Measurements from ENCODE around the gene PCNX3.

DNA sequence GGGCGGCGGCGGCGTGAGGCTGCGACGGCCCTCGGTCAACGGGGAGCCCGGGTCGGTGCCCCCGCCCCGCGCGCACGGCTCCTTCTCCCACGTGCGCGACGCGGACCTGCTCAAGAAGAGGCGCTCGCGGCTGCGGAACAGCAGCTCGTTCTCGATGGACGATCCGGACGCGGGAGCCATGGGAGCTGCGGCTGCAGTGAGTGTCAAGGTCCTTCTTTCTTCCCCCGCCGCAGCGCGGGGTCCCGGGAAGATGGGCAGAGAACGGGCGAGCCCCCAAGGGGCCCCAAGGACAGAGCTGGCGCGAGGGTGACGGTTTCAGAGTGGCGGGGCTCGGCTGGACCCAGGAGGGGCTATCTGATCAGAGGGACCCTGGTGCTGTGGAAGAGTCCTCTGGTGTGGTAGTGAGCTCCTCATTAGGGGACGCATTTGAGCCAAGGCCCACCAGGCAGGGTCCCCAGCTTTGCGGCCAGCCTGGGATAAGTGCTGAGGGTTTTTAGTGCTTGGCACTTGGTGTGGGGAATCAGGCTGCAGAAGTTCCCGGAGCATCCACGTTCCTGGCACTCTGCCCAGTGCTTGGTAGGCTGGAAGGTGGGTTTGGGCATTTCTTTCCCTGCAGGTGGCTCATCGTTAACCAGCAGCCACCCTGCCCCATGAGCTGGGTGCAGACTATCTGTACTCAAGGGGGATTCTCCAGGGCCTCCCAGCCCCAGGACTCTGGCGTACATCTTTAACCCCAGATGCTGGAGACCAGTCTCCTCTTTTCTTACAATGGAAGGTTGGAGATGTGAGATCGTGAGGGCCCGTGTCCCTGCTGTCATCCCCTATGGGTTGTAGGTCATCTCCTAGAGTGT, 30.0 kb upstream of the PCNX3 start:
- TF ChIP-seq POLR2A (IDR thresholded peaks at IDR 0.05; ENCODE audit: low read depth, low read length) (peak; percentile 39), GATAD2B (conservative IDR thresholded peaks at IDR 0.05; ENCODE audit: low read depth) (no peak), POLR2AphosphoS5 (IDR thresholded peaks at IDR 0.05; ENCODE audit: low read length) (no peak), NBN (IDR thresholded peaks at IDR 0.05) (no peak)
- TF ChIP-seq, protein P1, sequence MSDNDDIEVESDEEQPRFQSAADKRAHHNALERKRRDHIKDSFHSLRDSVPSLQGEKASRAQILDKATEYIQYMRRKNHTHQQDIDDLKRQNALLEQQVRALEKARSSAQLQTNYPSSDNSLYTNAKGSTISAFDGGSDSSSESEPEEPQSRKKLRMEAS (IDR thresholded peaks at IDR 0.05; ENCODE audit: low read depth, low read length): no peak
- TF ChIP-seq, protein P2, sequence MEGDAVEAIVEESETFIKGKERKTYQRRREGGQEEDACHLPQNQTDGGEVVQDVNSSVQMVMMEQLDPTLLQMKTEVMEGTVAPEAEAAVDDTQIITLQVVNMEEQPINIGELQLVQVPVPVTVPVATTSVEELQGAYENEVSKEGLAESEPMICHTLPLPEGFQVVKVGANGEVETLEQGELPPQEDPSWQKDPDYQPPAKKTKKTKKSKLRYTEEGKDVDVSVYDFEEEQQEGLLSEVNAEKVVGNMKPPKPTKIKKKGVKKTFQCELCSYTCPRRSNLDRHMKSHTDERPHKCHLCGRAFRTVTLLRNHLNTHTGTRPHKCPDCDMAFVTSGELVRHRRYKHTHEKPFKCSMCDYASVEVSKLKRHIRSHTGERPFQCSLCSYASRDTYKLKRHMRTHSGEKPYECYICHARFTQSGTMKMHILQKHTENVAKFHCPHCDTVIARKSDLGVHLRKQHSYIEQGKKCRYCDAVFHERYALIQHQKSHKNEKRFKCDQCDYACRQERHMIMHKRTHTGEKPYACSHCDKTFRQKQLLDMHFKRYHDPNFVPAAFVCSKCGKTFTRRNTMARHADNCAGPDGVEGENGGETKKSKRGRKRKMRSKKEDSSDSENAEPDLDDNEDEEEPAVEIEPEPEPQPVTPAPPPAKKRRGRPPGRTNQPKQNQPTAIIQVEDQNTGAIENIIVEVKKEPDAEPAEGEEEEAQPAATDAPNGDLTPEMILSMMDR (IDR thresholded peaks at IDR 0.05 in 2 of 3, conservative IDR thresholded peaks at IDR 0.05 in 1 of 3; ENCODE audit: control insufficient read depth in 2 of 3, extremely low read depth in 1 of 3, insufficient read depth in 1 of 3, low read depth in 3 of 3, low read length in 3 of 3): no peak
- TF ChIP-seq, protein P3, sequence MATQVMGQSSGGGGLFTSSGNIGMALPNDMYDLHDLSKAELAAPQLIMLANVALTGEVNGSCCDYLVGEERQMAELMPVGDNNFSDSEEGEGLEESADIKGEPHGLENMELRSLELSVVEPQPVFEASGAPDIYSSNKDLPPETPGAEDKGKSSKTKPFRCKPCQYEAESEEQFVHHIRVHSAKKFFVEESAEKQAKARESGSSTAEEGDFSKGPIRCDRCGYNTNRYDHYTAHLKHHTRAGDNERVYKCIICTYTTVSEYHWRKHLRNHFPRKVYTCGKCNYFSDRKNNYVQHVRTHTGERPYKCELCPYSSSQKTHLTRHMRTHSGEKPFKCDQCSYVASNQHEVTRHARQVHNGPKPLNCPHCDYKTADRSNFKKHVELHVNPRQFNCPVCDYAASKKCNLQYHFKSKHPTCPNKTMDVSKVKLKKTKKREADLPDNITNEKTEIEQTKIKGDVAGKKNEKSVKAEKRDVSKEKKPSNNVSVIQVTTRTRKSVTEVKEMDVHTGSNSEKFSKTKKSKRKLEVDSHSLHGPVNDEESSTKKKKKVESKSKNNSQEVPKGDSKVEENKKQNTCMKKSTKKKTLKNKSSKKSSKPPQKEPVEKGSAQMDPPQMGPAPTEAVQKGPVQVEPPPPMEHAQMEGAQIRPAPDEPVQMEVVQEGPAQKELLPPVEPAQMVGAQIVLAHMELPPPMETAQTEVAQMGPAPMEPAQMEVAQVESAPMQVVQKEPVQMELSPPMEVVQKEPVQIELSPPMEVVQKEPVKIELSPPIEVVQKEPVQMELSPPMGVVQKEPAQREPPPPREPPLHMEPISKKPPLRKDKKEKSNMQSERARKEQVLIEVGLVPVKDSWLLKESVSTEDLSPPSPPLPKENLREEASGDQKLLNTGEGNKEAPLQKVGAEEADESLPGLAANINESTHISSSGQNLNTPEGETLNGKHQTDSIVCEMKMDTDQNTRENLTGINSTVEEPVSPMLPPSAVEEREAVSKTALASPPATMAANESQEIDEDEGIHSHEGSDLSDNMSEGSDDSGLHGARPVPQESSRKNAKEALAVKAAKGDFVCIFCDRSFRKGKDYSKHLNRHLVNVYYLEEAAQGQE (IDR thresholded peaks at IDR 0.05; ENCODE audit: low read depth, low read length): no peak
- TF ChIP-seq, protein P4, sequence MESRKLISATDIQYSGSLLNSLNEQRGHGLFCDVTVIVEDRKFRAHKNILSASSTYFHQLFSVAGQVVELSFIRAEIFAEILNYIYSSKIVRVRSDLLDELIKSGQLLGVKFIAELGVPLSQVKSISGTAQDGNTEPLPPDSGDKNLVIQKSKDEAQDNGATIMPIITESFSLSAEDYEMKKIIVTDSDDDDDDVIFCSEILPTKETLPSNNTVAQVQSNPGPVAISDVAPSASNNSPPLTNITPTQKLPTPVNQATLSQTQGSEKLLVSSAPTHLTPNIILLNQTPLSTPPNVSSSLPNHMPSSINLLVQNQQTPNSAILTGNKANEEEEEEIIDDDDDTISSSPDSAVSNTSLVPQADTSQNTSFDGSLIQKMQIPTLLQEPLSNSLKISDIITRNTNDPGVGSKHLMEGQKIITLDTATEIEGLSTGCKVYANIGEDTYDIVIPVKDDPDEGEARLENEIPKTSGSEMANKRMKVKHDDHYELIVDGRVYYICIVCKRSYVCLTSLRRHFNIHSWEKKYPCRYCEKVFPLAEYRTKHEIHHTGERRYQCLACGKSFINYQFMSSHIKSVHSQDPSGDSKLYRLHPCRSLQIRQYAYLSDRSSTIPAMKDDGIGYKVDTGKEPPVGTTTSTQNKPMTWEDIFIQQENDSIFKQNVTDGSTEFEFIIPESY (IDR thresholded peaks at IDR 0.05): no peak
- TF ChIP-seq, protein P5, sequence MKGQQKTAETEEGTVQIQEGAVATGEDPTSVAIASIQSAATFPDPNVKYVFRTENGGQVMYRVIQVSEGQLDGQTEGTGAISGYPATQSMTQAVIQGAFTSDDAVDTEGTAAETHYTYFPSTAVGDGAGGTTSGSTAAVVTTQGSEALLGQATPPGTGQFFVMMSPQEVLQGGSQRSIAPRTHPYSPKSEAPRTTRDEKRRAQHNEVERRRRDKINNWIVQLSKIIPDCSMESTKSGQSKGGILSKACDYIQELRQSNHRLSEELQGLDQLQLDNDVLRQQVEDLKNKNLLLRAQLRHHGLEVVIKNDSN (IDR thresholded peaks at IDR 0.05; ENCODE audit: borderline replicate concordance, extremely low read length, insufficient read depth, low read depth, low read length): no peak
